GM20000 (cell line): ENCODE measurements around the gene AGPAT2.
A peak's percentile ranks its signal among the peaks of the same experiment; 100 is the strongest.
"Not testable (repeated sequence)": the region's sequence is repeated elsewhere in the genome, so short reads cannot be mapped to it uniquely, and the experiment has no call there.

Source experiments
- DNase-seq: peaks from one replicate; pipeline ENCODE4 v3.0.0; 2012; ENCODE audit warnings: low spot score
- TF ChIP-seq, protein P1 (sequence below): IDR thresholded peaks from 2 replicates; pipeline ENCODE4 v1.5.1; 2012; ENCODE audit warnings: mild to moderate bottlenecking, control low read depth; ENCODE audit errors: extremely low read depth, missing control alignments

Gene AGPAT2

DNA sequence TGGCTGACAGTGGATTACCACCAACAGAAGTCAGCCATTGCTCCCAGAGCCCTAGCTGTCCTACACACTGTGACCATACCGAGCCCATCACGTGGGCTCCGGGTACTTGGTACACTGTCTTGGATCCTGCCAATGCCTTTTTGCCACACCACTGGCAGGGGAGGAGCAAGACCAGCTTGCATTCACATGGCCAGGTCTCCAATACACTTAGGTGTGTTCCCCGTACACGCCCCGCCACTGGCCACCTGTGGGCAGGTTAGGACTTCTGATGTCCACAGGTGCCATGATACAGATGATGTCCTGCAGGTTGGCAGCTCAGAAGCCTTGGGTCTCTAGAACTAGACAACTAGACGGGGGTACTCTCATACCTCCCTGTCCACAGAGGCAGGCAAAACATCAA lies 19.8 kb upstream of the AGPAT2 start:
- no peak for DNase-seq
- TF ChIP-seq, protein P1, sequence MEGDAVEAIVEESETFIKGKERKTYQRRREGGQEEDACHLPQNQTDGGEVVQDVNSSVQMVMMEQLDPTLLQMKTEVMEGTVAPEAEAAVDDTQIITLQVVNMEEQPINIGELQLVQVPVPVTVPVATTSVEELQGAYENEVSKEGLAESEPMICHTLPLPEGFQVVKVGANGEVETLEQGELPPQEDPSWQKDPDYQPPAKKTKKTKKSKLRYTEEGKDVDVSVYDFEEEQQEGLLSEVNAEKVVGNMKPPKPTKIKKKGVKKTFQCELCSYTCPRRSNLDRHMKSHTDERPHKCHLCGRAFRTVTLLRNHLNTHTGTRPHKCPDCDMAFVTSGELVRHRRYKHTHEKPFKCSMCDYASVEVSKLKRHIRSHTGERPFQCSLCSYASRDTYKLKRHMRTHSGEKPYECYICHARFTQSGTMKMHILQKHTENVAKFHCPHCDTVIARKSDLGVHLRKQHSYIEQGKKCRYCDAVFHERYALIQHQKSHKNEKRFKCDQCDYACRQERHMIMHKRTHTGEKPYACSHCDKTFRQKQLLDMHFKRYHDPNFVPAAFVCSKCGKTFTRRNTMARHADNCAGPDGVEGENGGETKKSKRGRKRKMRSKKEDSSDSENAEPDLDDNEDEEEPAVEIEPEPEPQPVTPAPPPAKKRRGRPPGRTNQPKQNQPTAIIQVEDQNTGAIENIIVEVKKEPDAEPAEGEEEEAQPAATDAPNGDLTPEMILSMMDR, result no peak

DNA sequence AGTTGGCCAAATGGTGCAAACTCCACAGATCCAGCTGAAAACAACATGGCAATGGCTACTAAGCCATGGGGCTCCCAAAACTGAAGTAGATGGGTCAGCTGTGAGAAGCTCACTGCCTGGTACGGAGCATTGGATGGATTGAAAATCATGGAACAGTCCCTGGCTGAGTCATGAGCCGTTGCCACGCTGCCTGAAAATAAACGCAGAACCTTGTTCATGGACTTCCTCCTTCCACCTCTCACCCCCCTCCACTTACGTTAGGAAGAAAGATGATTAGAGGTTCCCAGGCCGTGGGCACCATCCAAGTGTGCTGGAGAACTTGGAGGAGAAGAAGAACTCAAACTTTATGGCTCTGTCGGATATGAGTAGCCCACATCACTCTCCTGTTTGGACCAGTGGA lies 18.3 kb upstream of the AGPAT2 start:
- no peak for DNase-seq
- TF ChIP-seq, protein P1, result no peak

DNA sequence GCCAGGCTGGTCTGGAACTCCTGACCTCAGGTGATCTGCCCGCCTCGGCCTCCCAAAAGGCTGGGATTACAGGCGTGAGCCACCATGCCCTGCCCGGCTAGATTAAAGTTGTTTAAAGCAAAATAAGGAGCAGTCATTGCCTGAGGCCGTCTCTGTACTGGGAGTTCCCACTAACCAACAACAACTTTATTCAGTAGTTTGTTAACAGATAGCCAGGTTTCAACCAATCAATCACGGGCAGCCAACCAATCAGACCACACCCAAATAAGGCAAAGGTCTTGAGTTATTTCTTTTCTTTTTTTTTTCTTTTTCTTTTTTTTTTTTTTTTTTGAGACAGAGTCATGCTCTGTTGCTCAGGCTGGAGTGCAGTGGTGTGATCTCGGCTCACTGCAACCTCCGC lies 17.5 kb upstream of the AGPAT2 start:
- DNase-seq, result not testable (repeated sequence)

DNA sequence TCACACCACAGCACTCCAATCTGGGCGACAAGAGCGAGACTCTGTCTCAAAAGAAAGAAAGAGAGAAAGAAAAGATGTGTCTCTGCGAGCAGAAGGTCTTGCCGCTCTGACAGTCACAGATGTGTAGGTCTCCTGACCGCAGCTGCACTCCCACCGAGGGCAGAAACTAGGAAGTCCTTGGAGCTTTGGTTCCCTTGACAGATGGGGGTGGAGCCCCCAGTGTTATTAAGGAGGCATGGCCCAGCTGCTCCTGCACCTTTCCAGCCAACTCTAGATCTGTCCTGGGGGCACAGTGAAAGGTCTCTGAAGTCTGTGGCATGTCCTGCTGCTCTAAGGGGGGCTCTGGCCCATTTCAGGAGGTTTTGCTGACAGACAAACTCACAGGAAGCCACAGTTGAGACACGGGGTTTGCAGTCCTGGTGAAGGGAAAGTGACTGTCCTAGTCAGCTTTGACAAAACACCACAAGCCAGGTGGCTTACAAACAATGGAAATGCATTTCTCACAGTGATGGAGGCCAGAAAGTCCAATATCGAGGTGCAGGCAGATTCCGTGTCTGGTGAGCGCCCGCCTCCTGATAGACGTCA lies 16.1 kb upstream of the AGPAT2 start:
- TF ChIP-seq, protein P1, result no peak
- DNase-seq, result no peak

DNA sequence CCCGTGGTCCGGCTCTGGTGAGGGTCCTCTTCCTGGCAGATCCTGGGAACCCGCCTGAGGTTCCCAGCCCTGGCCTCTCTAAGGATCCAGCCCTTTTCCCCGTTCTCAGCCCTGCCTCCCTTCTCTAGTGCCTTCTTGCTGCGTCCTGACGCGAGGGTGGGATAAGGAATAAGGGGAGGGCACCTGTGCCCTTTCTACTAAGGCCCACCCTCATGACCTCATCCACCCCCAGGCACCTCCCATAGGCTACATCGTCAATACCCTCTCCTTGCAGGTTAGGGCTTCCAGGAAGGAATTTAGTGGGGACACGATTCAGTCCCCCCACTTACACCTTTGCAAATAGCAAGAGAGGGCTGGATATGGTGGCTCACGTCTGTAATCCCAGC lies 14.4 kb upstream of the AGPAT2 start:
- TF ChIP-seq, protein P1, result no peak
- no peak for DNase-seq

DNA sequence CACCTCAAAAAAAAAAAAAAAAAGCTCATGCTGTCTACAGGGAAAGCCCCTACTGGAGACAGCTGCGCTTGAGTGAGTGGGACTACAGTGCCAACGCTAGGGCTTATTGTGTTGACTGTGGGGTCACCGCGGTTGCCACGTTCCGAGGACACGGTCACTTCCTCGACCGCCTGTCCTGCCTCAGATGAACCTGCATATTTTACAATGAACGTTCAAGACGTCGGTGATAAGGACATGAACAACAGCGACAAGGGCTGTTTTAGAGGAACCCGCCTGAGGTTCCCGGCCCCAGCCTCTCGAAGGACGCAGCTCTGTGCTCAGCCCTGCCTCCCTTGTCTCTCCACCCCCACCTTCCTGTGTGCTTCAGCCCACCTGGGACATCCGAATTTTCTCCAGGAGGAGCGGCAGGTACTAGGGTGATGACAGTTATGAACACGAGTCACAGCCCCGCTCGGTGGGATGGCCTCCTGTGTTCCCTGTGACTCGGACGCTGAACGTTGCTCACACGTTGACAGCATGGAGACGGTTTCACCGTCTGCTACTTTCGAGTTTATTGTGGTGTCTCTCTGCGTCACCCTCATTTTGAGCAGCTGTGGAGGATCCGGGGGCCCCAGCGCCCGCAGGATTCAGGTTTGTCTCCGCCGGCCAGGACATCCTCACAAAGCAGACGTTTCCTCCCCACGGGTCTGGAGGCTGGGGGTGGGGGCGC lies 13.9 kb upstream of the AGPAT2 start:
- DNase-seq, result peak; percentile 79
- TF ChIP-seq, protein P1, result no peak

DNA sequence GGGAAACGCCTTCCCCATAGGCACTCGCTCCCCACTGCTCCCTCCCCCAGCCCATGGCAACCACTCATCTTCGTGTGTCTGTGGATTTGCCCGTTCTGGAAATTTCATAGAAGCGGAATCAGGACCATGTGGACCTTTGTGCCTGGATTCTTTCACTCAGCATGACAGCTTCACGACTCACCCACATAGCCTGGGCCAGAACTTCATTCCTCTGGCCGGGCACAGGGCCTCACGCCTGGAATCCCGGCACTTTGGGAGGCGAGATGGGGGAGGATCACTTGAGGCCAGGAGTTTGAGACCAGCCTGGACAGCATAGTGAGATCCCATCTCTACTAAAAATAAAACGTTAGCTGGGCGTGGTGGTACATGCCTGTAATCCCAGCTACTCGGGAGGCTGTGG lies 13.0 kb upstream of the AGPAT2 start:
- TF ChIP-seq, protein P1, result no peak
- DNase-seq, result no peak

DNA sequence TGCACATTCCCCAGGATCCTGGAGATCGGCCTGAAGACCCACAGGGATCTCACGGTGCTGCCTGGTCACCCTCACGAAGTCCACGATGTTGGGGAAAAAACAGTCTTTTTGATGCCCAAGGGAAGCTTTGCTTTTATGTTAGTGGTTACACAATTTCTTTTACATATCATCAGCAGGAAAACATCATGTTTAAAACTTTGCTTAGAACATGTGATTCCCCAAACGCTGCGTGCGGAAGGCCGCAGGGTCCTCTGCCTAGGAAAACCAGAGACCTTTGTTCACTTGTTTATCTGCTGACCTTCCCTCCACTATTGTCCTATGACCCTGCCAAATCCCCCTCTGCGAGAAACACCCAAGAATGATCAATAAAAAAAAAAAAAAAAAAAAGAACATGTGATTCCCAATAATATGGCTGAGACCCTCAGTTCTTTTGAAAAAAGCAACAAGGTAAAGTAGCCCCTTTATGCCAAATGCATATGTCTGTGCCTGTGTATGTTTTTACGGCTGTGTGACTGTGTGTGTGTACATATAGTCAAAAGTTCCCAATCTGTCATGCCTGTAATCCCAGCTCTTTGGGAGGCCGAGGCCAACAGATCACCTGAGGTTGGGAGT lies 11.5 kb upstream of the AGPAT2 start:
- TF ChIP-seq, protein P1, result no peak
- DNase-seq, result no peak
